ENCODE measurements around the gene GPR35.
A peak's percentile ranks its signal among the peaks of the same experiment; 100 is the strongest.
"Not testable (repeated sequence)": the region's sequence is repeated elsewhere in the genome, so short reads cannot be mapped to it uniquely, and the experiment has no call there.

GPR35 gene

GRCh38 chr2:240651185-240651584, 25.9 kb downstream of the GPR35 start:
- Histone ChIP-seq H3K27ac (ENCODE audit: low read depth in 2 of 2, low read length in 2 of 2) (no peak overlapping the region), H3K27me3 (ENCODE audit: control insufficient read depth in 2 of 2, insufficient read depth in 2 of 2, low read length in 2 of 2) (peaks cover 10 to 18% of the 10 kb centered on the region in 2 donors), H3K4me3 (ENCODE audit: low read length in 2 of 2) (no peak overlapping the region), H3K9ac (ENCODE audit: low read depth in 1 of 2, low read length in 2 of 2) (no peak overlapping the region), H3K4me1 (ENCODE audit: control insufficient read depth in 2 of 2, insufficient read depth in 2 of 2, low read length in 2 of 2) (no peaks in the 10 kb centered on the region), H3K36me3 (ENCODE audit: control insufficient read depth in 2 of 2, insufficient read depth in 2 of 2, low read length in 2 of 2) (no peaks in the 10 kb centered on the region), H3K9me3 (ENCODE audit: control insufficient read depth in 2 of 2, low read length in 2 of 2) (no peaks in the 10 kb centered on the region)

DNA sequence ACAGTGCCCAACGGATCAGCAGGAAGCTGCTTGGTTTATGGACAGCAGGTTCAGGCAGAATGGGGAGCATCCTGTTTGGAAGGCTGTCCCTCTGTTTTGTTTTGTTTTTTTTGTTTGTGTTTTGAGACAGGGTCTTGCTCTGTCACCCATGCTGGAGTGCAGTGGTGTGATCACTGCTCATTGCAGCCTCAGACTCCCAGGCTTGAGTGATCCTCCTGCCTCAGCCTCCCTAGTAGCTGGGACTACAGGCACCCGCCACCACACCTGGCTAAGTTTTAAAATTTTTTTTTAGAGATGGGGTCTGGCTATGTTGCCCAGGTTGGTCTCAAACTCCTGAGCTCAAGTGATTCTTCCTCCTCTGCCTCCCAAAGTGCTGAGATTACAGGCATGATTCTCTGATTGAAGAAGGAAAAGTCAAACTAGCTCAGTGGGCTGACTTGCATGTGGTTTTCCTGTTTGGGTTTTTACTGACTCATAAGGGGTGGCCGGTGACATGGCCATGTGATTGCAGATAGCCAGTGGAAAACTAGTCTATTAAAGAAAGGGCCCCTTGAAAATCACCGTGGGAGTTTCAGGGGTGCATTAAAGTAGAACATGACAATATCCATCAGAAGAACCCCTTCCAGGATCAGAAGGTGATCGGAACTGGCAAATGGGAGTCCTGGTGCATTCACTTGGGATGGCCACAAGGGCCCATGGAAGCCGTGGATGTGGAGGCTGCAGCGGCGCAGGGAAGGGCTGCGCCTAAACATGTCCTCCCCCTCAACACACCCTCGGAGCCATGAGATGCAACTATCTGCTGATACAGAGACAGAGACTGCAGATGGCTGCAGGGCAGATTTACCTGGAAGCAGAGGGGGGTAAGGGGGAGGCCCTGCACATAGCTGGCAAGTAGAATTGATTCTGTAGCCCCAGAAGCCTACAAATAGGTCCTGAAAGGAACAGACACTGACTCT, 30.9 kb downstream of the GPR35 start:
- peak overlapping the region in 1 of 2 donors; percentile 20 for H3K4me3 ChIP-seq (ENCODE audit: low read length in 2 of 2)
- H3K27ac ChIP-seq (ENCODE audit: low read depth in 2 of 2, low read length in 2 of 2): no peak overlapping the region
- no peaks in the 10 kb centered on the region for H3K36me3 ChIP-seq (ENCODE audit: control insufficient read depth in 2 of 2, insufficient read depth in 2 of 2, low read length in 2 of 2)
- H3K9ac ChIP-seq (ENCODE audit: low read depth in 1 of 2, low read length in 2 of 2): no peak overlapping the region
- H3K27me3 ChIP-seq (ENCODE audit: control insufficient read depth in 2 of 2, insufficient read depth in 2 of 2, low read length in 2 of 2): peaks cover 9 to 14% of the 10 kb centered on the region in 2 donors
- no peaks in the 10 kb centered on the region for H3K9me3 ChIP-seq (ENCODE audit: control insufficient read depth in 2 of 2, low read length in 2 of 2)
- H3K4me1 ChIP-seq (ENCODE audit: control insufficient read depth in 2 of 2, insufficient read depth in 2 of 2, low read length in 2 of 2): no peaks in the 10 kb centered on the region

GRCh38 chr2:240659883-240660282, 34.6 kb downstream of the GPR35 start:
- H3K36me3 ChIP-seq (ENCODE audit: control insufficient read depth in 2 of 2, insufficient read depth in 2 of 2, low read length in 2 of 2); H3K9me3 ChIP-seq (ENCODE audit: control insufficient read depth in 2 of 2, low read length in 2 of 2); H3K4me1 ChIP-seq (ENCODE audit: control insufficient read depth in 2 of 2, insufficient read depth in 2 of 2, low read length in 2 of 2); H3K4me3 ChIP-seq (ENCODE audit: low read length in 2 of 2); H3K9ac ChIP-seq (ENCODE audit: low read depth in 1 of 2, low read length in 2 of 2); H3K27ac ChIP-seq (ENCODE audit: low read depth in 2 of 2, low read length in 2 of 2): not testable (repeated sequence)
- peaks cover 11 to 13% of the 10 kb centered on the region in 2 donors for H3K27me3 ChIP-seq (ENCODE audit: control insufficient read depth in 2 of 2, insufficient read depth in 2 of 2, low read length in 2 of 2)

DNA sequence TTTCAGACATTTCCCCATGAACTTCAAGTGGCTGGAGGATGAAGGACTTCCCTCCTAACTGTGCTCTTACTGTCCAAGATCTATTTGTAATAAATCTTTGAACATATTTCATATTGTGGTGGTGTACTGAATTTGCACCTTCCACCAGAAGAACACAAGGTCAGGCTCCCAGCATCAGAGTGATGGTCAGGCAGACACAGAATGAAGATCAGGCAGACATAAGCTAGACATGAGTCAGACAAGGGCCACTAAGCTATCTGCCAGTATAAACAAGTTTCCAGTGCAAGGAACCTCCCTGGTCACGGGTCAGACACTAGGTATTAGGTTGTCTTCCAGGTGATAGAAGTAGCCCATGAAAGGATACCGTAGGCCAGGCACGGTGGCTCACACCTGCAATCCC, 37.4 kb downstream of the GPR35 start:
- Histone ChIP-seq H3K27ac (ENCODE audit: low read depth in 2 of 2, low read length in 2 of 2) (no peak overlapping the region), H3K4me3 (ENCODE audit: low read length in 2 of 2) (no peak overlapping the region), H3K9me3 (ENCODE audit: control insufficient read depth in 2 of 2, low read length in 2 of 2) (peaks cover 0 to 4% of the 10 kb centered on the region in 2 donors), H3K9ac (ENCODE audit: low read depth in 1 of 2, low read length in 2 of 2) (no peak overlapping the region), H3K4me1 (ENCODE audit: control insufficient read depth in 2 of 2, insufficient read depth in 2 of 2, low read length in 2 of 2) (no peaks in the 10 kb centered on the region), H3K36me3 (ENCODE audit: control insufficient read depth in 2 of 2, insufficient read depth in 2 of 2, low read length in 2 of 2) (no peaks in the 10 kb centered on the region), H3K27me3 (ENCODE audit: control insufficient read depth in 2 of 2, insufficient read depth in 2 of 2, low read length in 2 of 2) (peaks cover 6 to 8% of the 10 kb centered on the region in 2 donors)

DNA sequence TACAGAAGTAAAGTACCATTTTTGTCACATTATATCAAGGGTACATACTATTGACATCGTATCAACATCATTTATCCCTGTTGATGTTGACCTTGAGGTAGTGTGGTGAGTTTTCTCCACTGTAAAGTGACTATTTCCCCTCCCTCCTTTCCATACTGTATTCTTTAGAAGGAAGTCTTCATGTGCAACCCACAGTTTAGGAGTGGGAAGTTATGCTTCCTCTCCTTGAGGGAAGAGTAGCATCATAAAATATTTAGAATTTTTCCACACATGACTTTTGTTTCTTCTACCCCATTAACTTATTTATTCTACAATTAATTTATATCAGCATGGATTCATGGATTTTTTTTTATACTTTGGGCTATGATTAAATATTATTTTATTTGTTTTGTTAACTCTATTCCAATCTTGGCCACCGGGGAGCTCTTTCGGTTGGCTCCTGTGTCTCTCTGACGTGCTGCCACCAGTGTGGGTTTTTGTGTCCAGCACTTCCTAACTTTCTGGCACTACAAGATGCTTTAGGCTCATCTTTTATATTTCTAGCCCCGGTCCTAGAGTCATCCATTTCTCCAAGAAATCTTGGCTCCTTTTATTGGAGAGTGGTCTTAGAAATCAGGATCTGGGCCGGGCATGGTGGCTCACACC, 38.4 kb downstream of the GPR35 start:
- H3K4me1 ChIP-seq (ENCODE audit: control insufficient read depth in 2 of 2, insufficient read depth in 2 of 2, low read length in 2 of 2): no peaks in the 10 kb centered on the region
- H3K27me3 ChIP-seq (ENCODE audit: control insufficient read depth in 2 of 2, insufficient read depth in 2 of 2, low read length in 2 of 2): peaks cover 6 to 8% of the 10 kb centered on the region in 2 donors
- H3K9me3 ChIP-seq (ENCODE audit: control insufficient read depth in 2 of 2, low read length in 2 of 2): peaks cover 0 to 4% of the 10 kb centered on the region in 2 donors
- no peak overlapping the region for H3K9ac ChIP-seq (ENCODE audit: low read depth in 1 of 2, low read length in 2 of 2)
- no peak overlapping the region for H3K4me3 ChIP-seq (ENCODE audit: low read length in 2 of 2)
- H3K36me3 ChIP-seq (ENCODE audit: control insufficient read depth in 2 of 2, insufficient read depth in 2 of 2, low read length in 2 of 2): no peaks in the 10 kb centered on the region
- H3K27ac ChIP-seq (ENCODE audit: low read depth in 2 of 2, low read length in 2 of 2): no peak overlapping the region

DNA sequence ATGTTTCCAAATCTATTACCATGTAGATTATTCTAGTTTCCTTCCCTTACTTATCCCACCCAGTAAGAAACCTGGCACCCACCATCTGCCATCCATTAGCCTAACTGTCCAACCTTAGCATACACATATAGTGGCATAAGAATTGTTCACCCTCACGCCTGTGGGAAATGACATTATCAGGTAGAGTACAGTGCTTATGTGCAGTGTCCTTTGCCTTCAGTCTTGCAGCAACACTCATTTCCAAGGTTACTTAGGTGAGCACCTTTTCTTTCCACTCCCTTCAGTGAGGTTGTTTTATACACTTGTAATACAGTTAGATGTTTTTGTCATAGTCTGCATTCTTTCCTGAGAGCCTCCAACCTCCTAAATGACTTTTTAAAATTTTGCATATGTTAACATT, 39.3 kb downstream of the GPR35 start:
- Histone ChIP-seq H3K9me3 (ENCODE audit: control insufficient read depth in 2 of 2, low read length in 2 of 2) (peaks cover 0 to 4% of the 10 kb centered on the region in 2 donors), H3K27ac (ENCODE audit: low read depth in 2 of 2, low read length in 2 of 2) (no peak overlapping the region), H3K4me3 (ENCODE audit: low read length in 2 of 2) (no peak overlapping the region), H3K36me3 (ENCODE audit: control insufficient read depth in 2 of 2, insufficient read depth in 2 of 2, low read length in 2 of 2) (no peaks in the 10 kb centered on the region), H3K9ac (ENCODE audit: low read depth in 1 of 2, low read length in 2 of 2) (no peak overlapping the region), H3K27me3 (ENCODE audit: control insufficient read depth in 2 of 2, insufficient read depth in 2 of 2, low read length in 2 of 2) (peaks cover 2 to 8% of the 10 kb centered on the region in 2 donors), H3K4me1 (ENCODE audit: control insufficient read depth in 2 of 2, insufficient read depth in 2 of 2, low read length in 2 of 2) (no peaks in the 10 kb centered on the region)

DNA sequence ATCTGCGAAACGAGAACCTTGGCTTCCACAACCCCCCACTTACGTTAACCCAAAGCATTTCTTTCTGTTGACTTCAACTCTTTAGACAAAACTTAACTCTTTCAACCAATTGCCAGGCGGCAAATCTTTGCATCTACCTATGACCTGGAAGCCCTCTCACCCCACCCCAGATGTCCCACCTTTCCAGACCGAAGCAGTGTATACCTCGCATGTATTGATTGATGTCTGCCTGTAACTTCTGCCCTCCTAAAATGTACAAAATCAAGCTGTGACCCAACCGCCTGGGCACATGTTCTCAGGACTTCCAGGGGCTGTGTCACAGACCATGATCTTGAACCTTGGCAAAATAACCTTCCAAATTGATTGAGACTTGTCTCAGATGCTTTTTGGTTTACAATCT, 45.1 kb downstream of the GPR35 start:
- H3K4me3 ChIP-seq (ENCODE audit: low read length in 2 of 2): no peak overlapping the region
- no peak overlapping the region for H3K9ac ChIP-seq (ENCODE audit: low read depth in 1 of 2, low read length in 2 of 2)
- no peaks in the 10 kb centered on the region for H3K36me3 ChIP-seq (ENCODE audit: control insufficient read depth in 2 of 2, insufficient read depth in 2 of 2, low read length in 2 of 2)
- H3K9me3 ChIP-seq (ENCODE audit: control insufficient read depth in 2 of 2, low read length in 2 of 2): no peaks in the 10 kb centered on the region
- peaks cover 4 to 9% of the 10 kb centered on the region in 2 donors for H3K27me3 ChIP-seq (ENCODE audit: control insufficient read depth in 2 of 2, insufficient read depth in 2 of 2, low read length in 2 of 2)
- no peaks in the 10 kb centered on the region for H3K4me1 ChIP-seq (ENCODE audit: control insufficient read depth in 2 of 2, insufficient read depth in 2 of 2, low read length in 2 of 2)
- H3K27ac ChIP-seq (ENCODE audit: low read depth in 2 of 2, low read length in 2 of 2): no peak overlapping the region

- Histone ChIP-seq H3K4me1 (ENCODE audit: control insufficient read depth in 2 of 2, insufficient read depth in 2 of 2, low read length in 2 of 2) (no peaks in the 10 kb centered on the region), H3K9me3 (ENCODE audit: control insufficient read depth in 2 of 2, low read length in 2 of 2) (no peaks in the 10 kb centered on the region), H3K27ac (ENCODE audit: low read depth in 2 of 2, low read length in 2 of 2) (no peak overlapping the region), H3K27me3 (ENCODE audit: control insufficient read depth in 2 of 2, insufficient read depth in 2 of 2, low read length in 2 of 2) (peaks cover 4 to 9% of the 10 kb centered on the region in 2 donors), H3K36me3 (ENCODE audit: control insufficient read depth in 2 of 2, insufficient read depth in 2 of 2, low read length in 2 of 2) (no peaks in the 10 kb centered on the region), H3K4me3 (ENCODE audit: low read length in 2 of 2) (no peak overlapping the region), H3K9ac (ENCODE audit: low read depth in 1 of 2, low read length in 2 of 2) (no peak overlapping the region)
Measured at GRCh38 chr2:240670950-240671349, 45.7 kb downstream of the GPR35 start.

DNA sequence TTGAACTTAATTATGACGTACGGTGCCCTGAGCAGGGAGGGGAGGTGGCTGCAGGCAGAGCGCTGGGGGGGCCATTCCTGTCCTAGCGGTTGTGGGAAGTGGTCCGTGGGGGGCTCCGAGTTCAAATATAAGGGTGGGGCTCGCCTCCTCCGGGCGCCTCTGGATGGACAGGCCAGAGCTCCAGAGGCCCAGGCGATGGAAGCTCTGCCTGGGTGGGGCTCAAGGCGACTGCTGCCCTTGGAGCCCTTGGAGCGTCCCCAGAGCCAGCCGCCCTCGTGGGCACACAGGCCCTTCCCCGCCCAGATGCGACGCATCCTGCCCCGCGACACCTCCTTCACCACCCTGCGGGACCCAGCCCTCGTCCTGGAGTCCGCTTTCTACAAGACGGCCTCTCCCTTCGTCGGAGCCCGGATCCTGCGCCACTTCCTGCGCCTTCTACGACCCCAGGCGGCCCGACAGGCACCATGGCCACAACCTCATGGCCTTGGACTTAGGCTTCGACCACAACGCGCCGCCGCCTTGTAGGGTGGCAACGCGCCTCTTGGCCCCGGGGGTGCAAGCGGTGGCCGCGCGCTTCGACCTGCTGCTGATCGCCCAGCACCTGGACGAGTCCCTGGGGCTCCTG, 46.9 kb downstream of the GPR35 start:
- Histone ChIP-seq H3K36me3 (ENCODE audit: control insufficient read depth in 2 of 2, insufficient read depth in 2 of 2, low read length in 2 of 2) (no peaks in the 10 kb centered on the region), H3K27ac (ENCODE audit: low read depth in 2 of 2, low read length in 2 of 2) (no peak overlapping the region), H3K27me3 (ENCODE audit: control insufficient read depth in 2 of 2, insufficient read depth in 2 of 2, low read length in 2 of 2) (peaks cover 4 to 9% of the 10 kb centered on the region in 2 donors), H3K4me3 (ENCODE audit: low read length in 2 of 2) (no peak overlapping the region), H3K4me1 (ENCODE audit: control insufficient read depth in 2 of 2, insufficient read depth in 2 of 2, low read length in 2 of 2) (no peaks in the 10 kb centered on the region), H3K9me3 (ENCODE audit: control insufficient read depth in 2 of 2, low read length in 2 of 2) (no peaks in the 10 kb centered on the region), H3K9ac (ENCODE audit: low read depth in 1 of 2, low read length in 2 of 2) (no peak overlapping the region)

- peaks cover 4 to 6% of the 10 kb centered on the region in 2 donors for H3K27me3 ChIP-seq (ENCODE audit: control insufficient read depth in 2 of 2, insufficient read depth in 2 of 2, low read length in 2 of 2)
- H3K9me3 ChIP-seq (ENCODE audit: control insufficient read depth in 2 of 2, low read length in 2 of 2): no peaks in the 10 kb centered on the region
- no peak overlapping the region for H3K9ac ChIP-seq (ENCODE audit: low read depth in 1 of 2, low read length in 2 of 2)
- no peak overlapping the region for H3K27ac ChIP-seq (ENCODE audit: low read depth in 2 of 2, low read length in 2 of 2)
- H3K36me3 ChIP-seq (ENCODE audit: control insufficient read depth in 2 of 2, insufficient read depth in 2 of 2, low read length in 2 of 2): no peaks in the 10 kb centered on the region
- no peak overlapping the region for H3K4me3 ChIP-seq (ENCODE audit: low read length in 2 of 2)
- no peaks in the 10 kb centered on the region for H3K4me1 ChIP-seq (ENCODE audit: control insufficient read depth in 2 of 2, insufficient read depth in 2 of 2, low read length in 2 of 2)
Measured at GRCh38 chr2:240672701-240673190, 47.5 kb downstream of the GPR35 start.

All from mucosa of rectum (tissue), 2 donors.